A673 (cell line): ENCODE measurements around the gene SNAP91. TPM values are rescaled to one million over a fixed set of nuclear protein-coding genes. Genes with fewer than 3 reads are reported as not detected.

Experiments
- BruUV-seq: library from RNA; stranded (reverse); fragments of 400-500 nt; replicated peaks from 2 replicates; lab custom pipeline; 2021; lab: Mats Ljungman, UMichigan
- CTCF ChIA-PET: fragments of 300-600 bp; sonication (Branson Sonifier 250); formaldehyde crosslinking; loops from one replicate; lab custom pipeline; 2022; ENCODE audit warnings: antibody characterized with exemption; lab: Charles Lee
- POLR2A ChIA-PET: fragments of 300-600 bp; sonication (Branson Sonifier 250); formaldehyde crosslinking; loops from one replicate; lab custom pipeline; 2022; ENCODE audit warnings: antibody characterized with exemption; ENCODE audit not compliant: low non-redundant PET; lab: Charles Lee
- DNase-seq: peaks from one replicate; pipeline ENCODE4 v3.0.0-alpha.2; 2015; ENCODE audit warnings: low spot score
- H3K27ac ChIP-seq: fragments of 200-600 bp; sonication (generic); 2 replicates; pipeline ENCODE4 v1.5.1; 2016; ENCODE audit warnings: mixed run types, low read depth, mild to moderate bottlenecking, mixed read lengths, antibody characterized with exemption, low read length; ENCODE audit not compliant: poor library complexity, severe bottlenecking
- H3K27me3 ChIP-seq: fragments of 200-600 bp; sonication (generic); replicated peaks from 2 replicates; pipeline ENCODE4 v1.6.1; 2017; ENCODE audit warnings: mixed run types, low read depth, mild to moderate bottlenecking, mixed read lengths, antibody characterized with exemption, low read length; ENCODE audit not compliant: insufficient read depth, poor library complexity
- H3K36me3 ChIP-seq: fragments of 200-600 bp; sonication (generic); 2 replicates; pipeline ENCODE4 v1.6.1; 2016; ENCODE audit warnings: mixed run types, mild to moderate bottlenecking, mixed read lengths, antibody characterized with exemption, low read length; ENCODE audit not compliant: insufficient read depth, poor library complexity, severe bottlenecking
- H3K4me1 ChIP-seq: fragments of 200-600 bp; sonication (generic); 2 replicates; pipeline ENCODE4 v1.6.1; 2017; ENCODE audit warnings: mixed run types, mild to moderate bottlenecking, mixed read lengths, antibody characterized with exemption, low read length; ENCODE audit not compliant: insufficient read depth, poor library complexity, severe bottlenecking
- H3K4me3 ChIP-seq: fragments of 200-600 bp; sonication (generic); 2 replicates; pipeline ENCODE4 v1.5.1; 2016; ENCODE audit warnings: low read depth, mixed run types, mild to moderate bottlenecking, mixed read lengths, low read length; ENCODE audit not compliant: poor library complexity, severe bottlenecking
- H3K9me3 ChIP-seq: fragments of 200-600 bp; sonication (generic); 2 replicates; pipeline ENCODE4 v1.6.1; 2016; ENCODE audit warnings: mixed run types, low read depth, mild to moderate bottlenecking, mixed read lengths, antibody characterized with exemption, low read length; ENCODE audit not compliant: poor library complexity, severe bottlenecking
- CTCF ChIP-seq: fragments of 300-800, 200-600 bp; sonication (generic); conservative IDR thresholded peaks from 2 replicates; pipeline ENCODE4 v1.5.1; 2017; ENCODE audit warnings: low read depth, mild to moderate bottlenecking, antibody characterized with exemption, low read length, moderate library complexity, mixed read lengths
- EZH2 ChIP-seq: fragments of 200-600 bp; sonication (generic); IDR thresholded peaks from 2 replicates; pipeline ENCODE4 v1.6.1; 2017; ENCODE audit warnings: borderline replicate concordance, low read depth, mild to moderate bottlenecking, mixed read lengths, antibody characterized with exemption, low read length; ENCODE audit not compliant: poor library complexity, severe bottlenecking
- intact Hi-C: fragments of 100-400 bp; cut with micrococcal nuclease; formaldehyde crosslinking; loops from one replicate; pipeline ENCODE4 v1.10.0; 2022; ENCODE audit not compliant: unreplicated experiment
- total RNA-seq: library from RNA; stranded (reverse); gene quantifications from 2 replicates; pipeline ENCODE4 v1.2.3, GENCODE V29; 2021

Gene SNAP91
- total RNA-seq, 1 experiment from 2014 or later, result 0.62 TPM

- no TSS peak for BruUV-seq
- Histone ChIP-seq H3K36me3 (no peaks in the 10 kb centered on the region), H3K4me1 (peaks cover 3% of the 10 kb centered on the region), H3K9me3 (peaks cover 7% of the 10 kb centered on the region), H3K27me3 (peaks cover 47% of the 10 kb centered on the region), H3K27ac (no peak overlapping the region), H3K4me3 (no peak overlapping the region)
- DNase-seq, result no peak
- ChIA-PET CTCF (no interaction called here), POLR2A (interaction anchor here (0.9 kb wide), 1 partner anchor 118 kb away, joined by 3 read pairs; no protein-coding TSS in a partner anchor)
- TF ChIP-seq EZH2 (no peak), CTCF (no peak)
- intact Hi-C loops, result no loop called here
Observed at GRCh38 chr6:83711958-83712357, 3.1 kb upstream of the SNAP91 start.

GRCh38 chr6:83709748-83710050, 798 bp upstream of the SNAP91 start:
- H3K9me3 ChIP-seq, result peaks cover 7% of the 10 kb centered on the region
- peaks cover 3% of the 10 kb centered on the region for H3K4me1 ChIP-seq
- H3K4me3 ChIP-seq, result peak overlapping the region; percentile 58
- no TSS peak for BruUV-seq
- DNase-seq, result no peak
- POLR2A ChIA-PET, result no interaction called here
- CTCF ChIA-PET, result no interaction called here
- intact Hi-C loops, result no loop called here
- no peak overlapping the region for H3K27ac ChIP-seq
- TF ChIP-seq EZH2 (no peak), CTCF (no peak)
- peaks cover 69% of the 10 kb centered on the region for H3K27me3 ChIP-seq
- no peaks in the 10 kb centered on the region for H3K36me3 ChIP-seq

- no TSS peak for BruUV-seq
- no peaks in the 10 kb centered on the region for H3K36me3 ChIP-seq
- ChIA-PET POLR2A (no interaction called here), CTCF (no interaction called here)
- H3K27ac ChIP-seq, result no peak overlapping the region
- H3K4me1 ChIP-seq, result peaks cover 3% of the 10 kb centered on the region
- TF ChIP-seq EZH2 (no peak), CTCF (no peak)
- intact Hi-C loops, result no loop called here
- H3K9me3 ChIP-seq, result peaks cover 7% of the 10 kb centered on the region
- peak; percentile 32 for DNase-seq
- H3K4me3 ChIP-seq, result peak overlapping the region; percentile 58
- H3K27me3 ChIP-seq, result peaks cover 78% of the 10 kb centered on the region
Observed at GRCh38 chr6:83708546-83708969, 343 bp downstream of the SNAP91 start.
